ENCODE data around the gene TPRX1.
"Not testable (repeated sequence)": the region's sequence is repeated elsewhere in the genome, so short reads cannot be mapped to it uniquely, and the experiment has no call there.

The TPRX1 gene

DNA sequence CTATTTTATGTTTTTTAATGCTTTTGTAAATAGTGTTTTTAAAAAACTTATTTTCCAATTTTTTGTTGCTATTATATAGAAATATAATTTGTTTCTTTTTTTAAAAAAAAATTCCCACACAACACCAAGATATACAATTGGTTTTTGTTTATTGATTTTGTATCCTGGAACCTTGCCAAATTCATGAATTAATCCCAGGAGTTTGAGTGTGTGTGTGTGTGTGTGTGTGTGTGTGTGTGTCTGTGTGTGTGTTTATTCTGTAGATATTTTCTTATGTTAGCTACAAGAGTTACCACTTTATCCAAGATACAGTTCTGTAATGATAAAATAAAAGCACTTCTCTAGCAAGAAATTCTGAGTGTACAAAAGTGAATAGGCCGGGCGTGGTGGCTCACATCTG, 7.6 kb downstream of the TPRX1 start:
- H3K36me3 ChIP-seq (ENCODE audit: insufficient read depth, low read length), result no peaks in the 10 kb centered on the region
- H2AFZ ChIP-seq (ENCODE audit: low read depth, low read length), result no peak overlapping the region
- peaks cover 4% of the 10 kb centered on the region for H3K27me3 ChIP-seq (ENCODE audit: insufficient read depth, low read length)
- H3K9me3 ChIP-seq (ENCODE audit: low read length), result no peaks in the 10 kb centered on the region
- no peaks in the 10 kb centered on the region for H3K4me1 ChIP-seq (ENCODE audit: insufficient read depth, low read length)
- H3K4me3 ChIP-seq (ENCODE audit: low read length), result no peak overlapping the region

- H3K36me3 ChIP-seq (ENCODE audit: insufficient read depth, low read length), result no peaks in the 10 kb centered on the region
- H3K4me1 ChIP-seq (ENCODE audit: insufficient read depth, low read length), result no peaks in the 10 kb centered on the region
- H3K27me3 ChIP-seq (ENCODE audit: insufficient read depth, low read length), result peaks cover 4% of the 10 kb centered on the region
- no peak overlapping the region for H3K4me3 ChIP-seq (ENCODE audit: low read length)
- H3K9me3 ChIP-seq (ENCODE audit: low read length), result no peaks in the 10 kb centered on the region
- H2AFZ ChIP-seq (ENCODE audit: low read depth, low read length), result no peak overlapping the region
These were observed 9.8 kb downstream of the TPRX1 start for GRCh38 chr19:47794526-47794925.

GRCh38 chr19:47792616-47793015, 11.7 kb downstream of the TPRX1 start:
- peaks cover under 1% of the 10 kb centered on the region for H3K27me3 ChIP-seq (ENCODE audit: insufficient read depth, low read length)
- H3K36me3 ChIP-seq (ENCODE audit: insufficient read depth, low read length), result no peaks in the 10 kb centered on the region
- no peak overlapping the region for H3K4me3 ChIP-seq (ENCODE audit: low read length)
- no peaks in the 10 kb centered on the region for H3K9me3 ChIP-seq (ENCODE audit: low read length)
- no peak overlapping the region for H2AFZ ChIP-seq (ENCODE audit: low read depth, low read length)
- no peaks in the 10 kb centered on the region for H3K4me1 ChIP-seq (ENCODE audit: insufficient read depth, low read length)

DNA sequence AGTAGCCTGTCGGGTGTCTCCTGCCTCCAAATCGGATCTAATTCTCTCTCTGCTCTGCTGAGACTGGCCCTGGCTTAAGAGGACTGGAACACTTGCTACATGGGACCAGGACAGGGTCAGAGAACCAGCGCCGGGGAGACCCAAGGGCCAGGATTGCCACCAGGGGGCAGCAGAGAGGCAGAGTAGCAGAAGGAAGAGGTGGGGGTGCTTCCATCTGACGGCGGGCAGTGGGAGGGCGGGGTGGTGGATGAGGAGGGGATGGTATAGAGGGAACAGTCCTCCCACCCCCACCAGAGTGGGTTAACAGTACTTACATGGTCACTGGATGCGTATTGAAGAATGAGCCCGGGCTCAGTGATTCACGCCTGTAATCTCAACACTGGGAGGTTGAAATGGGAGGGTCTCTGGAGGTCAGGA, 13.9 kb downstream of the TPRX1 start:
- no peak overlapping the region for H3K4me3 ChIP-seq (ENCODE audit: low read length)
- peaks cover 7% of the 10 kb centered on the region for H3K36me3 ChIP-seq (ENCODE audit: insufficient read depth, low read length)
- H3K9me3 ChIP-seq (ENCODE audit: low read length), result no peaks in the 10 kb centered on the region
- no peak overlapping the region for H2AFZ ChIP-seq (ENCODE audit: low read depth, low read length)
- H3K27me3 ChIP-seq (ENCODE audit: insufficient read depth, low read length), result no peaks in the 10 kb centered on the region
- H3K4me1 ChIP-seq (ENCODE audit: insufficient read depth, low read length), result no peaks in the 10 kb centered on the region

DNA sequence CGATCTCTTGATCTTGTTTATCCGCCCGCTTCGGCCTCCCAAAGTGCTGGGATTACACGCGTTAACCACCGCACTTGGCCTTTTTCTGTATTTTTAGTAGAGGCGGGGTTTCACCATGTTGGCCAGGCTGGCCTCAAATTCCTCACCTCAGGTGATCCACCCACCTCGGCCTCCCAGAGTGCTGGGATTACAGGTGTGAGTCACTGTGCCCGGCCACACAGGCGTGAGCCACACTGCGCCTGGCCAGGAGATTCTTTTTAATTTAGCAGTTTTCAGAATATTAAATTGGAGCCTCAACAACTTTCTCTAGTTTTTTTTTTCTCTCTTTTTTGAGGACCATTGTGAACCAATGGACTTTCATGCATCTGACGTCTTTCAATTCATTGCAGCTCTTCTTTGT, 14.5 kb downstream of the TPRX1 start:
- H3K9me3 ChIP-seq (ENCODE audit: low read length); H3K27me3 ChIP-seq (ENCODE audit: insufficient read depth, low read length); H2AFZ ChIP-seq (ENCODE audit: low read depth, low read length); H3K4me1 ChIP-seq (ENCODE audit: insufficient read depth, low read length); H3K4me3 ChIP-seq (ENCODE audit: low read length): not testable (repeated sequence)
- H3K36me3 ChIP-seq (ENCODE audit: insufficient read depth, low read length), result peaks cover 12% of the 10 kb centered on the region

DNA sequence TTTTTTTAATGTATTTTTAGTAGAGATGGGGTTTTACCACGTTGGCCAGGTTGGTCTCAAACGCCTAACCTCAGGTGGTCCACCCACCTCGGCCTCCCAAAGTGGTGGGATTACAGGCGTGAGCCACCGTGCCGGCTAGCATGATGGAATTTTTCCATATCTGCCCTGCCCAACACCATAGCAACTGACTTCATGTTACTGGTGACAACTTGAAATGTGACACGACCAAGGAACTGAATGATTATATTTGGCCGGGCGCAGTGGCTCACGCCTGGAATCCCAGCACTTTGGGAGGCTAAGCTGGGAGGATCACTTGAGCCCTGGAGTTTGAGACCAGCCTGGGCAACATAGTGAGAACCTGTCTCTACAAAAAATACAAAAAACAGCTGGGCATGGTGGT, 17.0 kb downstream of the TPRX1 start:
- H3K36me3 ChIP-seq (ENCODE audit: insufficient read depth, low read length), result peaks cover 26% of the 10 kb centered on the region
- H3K27me3 ChIP-seq (ENCODE audit: insufficient read depth, low read length); H2AFZ ChIP-seq (ENCODE audit: low read depth, low read length); H3K4me3 ChIP-seq (ENCODE audit: low read length); H3K9me3 ChIP-seq (ENCODE audit: low read length); H3K4me1 ChIP-seq (ENCODE audit: insufficient read depth, low read length): not testable (repeated sequence)

DNA sequence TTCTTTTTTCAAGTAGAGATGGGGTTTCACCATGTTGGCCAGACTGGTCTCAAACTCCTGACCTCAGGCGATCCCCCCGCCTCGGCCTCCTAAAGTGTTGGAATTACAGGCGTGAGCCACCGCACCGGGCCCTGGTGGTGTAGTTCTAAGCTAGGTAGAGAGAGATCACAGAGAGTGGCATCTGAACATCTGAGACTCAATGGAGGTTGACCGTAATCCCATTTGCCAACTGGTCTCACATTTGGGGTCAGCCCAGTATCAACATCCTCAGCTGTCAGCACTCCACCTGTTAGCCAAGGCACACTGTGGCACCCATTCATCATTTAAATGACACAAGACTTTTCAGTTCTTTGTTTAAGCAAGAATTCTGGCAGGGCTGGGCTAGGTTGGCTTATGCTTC, 17.8 kb downstream of the TPRX1 start:
- no peaks in the 10 kb centered on the region for H3K4me1 ChIP-seq (ENCODE audit: insufficient read depth, low read length)
- H3K27me3 ChIP-seq (ENCODE audit: insufficient read depth, low read length), result no peaks in the 10 kb centered on the region
- H2AFZ ChIP-seq (ENCODE audit: low read depth, low read length), result no peak overlapping the region
- peaks cover 34% of the 10 kb centered on the region for H3K36me3 ChIP-seq (ENCODE audit: insufficient read depth, low read length)
- H3K9me3 ChIP-seq (ENCODE audit: low read length), result no peaks in the 10 kb centered on the region
- H3K4me3 ChIP-seq (ENCODE audit: low read length), result no peak overlapping the region

DNA sequence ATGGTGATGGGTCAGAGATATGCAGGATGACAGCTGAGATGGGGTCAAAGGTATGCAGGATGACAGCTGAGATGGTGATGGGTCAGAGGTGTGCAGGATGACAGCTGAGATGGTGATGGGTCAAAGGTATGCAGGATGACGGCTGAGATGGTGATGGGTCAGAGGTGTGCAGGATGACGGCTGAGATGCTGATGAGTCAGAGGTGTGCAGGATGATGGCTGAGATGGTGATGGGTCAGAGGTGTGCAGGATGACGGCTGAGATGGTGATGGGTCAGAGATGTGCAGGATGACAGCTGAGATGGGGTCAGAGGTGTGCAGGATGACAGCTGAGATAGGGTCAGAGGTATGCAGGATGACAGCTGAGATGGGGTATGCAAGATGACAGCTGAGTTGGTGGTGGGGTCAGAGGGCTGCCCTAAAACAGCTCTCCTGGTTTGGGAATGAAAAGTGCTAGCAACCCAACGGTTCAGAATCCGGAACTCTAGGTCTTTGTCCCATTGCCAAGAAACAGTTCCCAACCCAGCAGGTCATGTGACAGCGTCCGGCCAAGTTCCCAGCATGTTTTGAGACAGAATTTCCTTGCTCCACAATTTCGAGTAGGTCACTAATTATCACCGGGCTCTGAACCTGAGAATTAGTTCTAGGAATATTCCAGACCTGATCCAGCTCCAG, 22.6 kb downstream of the TPRX1 start:
- Histone ChIP-seq H3K27me3 (ENCODE audit: insufficient read depth, low read length) (no peaks in the 10 kb centered on the region), H3K36me3 (ENCODE audit: insufficient read depth, low read length) (peaks cover 46% of the 10 kb centered on the region), H3K4me1 (ENCODE audit: insufficient read depth, low read length) (peaks cover 8% of the 10 kb centered on the region), H3K4me3 (ENCODE audit: low read length) (no peak overlapping the region), H3K9me3 (ENCODE audit: low read length) (no peaks in the 10 kb centered on the region), H2AFZ (ENCODE audit: low read depth, low read length) (no peak overlapping the region)

- Histone ChIP-seq H3K4me3 (ENCODE audit: low read length) (no peak overlapping the region), H3K27me3 (ENCODE audit: insufficient read depth, low read length) (no peaks in the 10 kb centered on the region), H3K9me3 (ENCODE audit: low read length) (no peaks in the 10 kb centered on the region), H3K4me1 (ENCODE audit: insufficient read depth, low read length) (peaks cover 8% of the 10 kb centered on the region), H2AFZ (ENCODE audit: low read depth, low read length) (no peak overlapping the region), H3K36me3 (ENCODE audit: insufficient read depth, low read length) (peaks cover 39% of the 10 kb centered on the region)
These were observed 24.2 kb downstream of the TPRX1 start for GRCh38 chr19:47780215-47780551.

DNA sequence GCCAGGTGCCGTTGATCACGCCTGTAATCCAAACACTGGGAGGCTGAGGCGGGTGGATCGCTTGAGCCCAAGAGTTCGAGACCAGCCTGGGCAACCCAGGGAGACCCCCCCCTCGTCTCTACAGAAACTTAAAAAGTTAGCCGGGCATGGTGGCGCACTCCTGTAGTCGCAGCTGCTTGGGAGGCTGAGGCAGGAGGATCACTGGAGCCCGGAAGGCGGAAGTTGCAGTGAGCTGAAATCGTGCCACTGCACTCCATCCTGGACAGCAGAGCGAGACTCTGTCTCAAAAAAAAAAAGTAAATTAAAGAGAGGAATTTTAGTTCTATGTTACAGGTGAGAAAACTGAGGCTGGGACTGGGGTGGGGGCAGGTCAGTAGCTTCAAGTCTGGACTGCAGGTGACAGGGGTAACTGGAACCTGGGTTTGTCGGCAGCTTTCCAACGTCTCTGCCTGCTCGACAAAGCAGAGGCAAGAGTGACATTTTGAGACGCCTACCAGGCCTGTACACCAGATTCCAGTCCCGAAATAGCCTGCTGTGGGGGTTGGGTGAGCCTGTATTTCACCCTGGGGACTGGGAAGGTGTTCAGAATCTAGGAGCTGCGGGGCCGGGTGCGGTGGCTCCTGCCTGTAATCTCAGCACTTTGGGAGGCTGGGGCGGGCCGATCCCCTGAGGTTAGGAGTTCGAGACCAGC, 24.7 kb downstream of the TPRX1 start:
- H3K27me3 ChIP-seq (ENCODE audit: insufficient read depth, low read length), result no peaks in the 10 kb centered on the region
- H3K9me3 ChIP-seq (ENCODE audit: low read length), result no peaks in the 10 kb centered on the region

DNA sequence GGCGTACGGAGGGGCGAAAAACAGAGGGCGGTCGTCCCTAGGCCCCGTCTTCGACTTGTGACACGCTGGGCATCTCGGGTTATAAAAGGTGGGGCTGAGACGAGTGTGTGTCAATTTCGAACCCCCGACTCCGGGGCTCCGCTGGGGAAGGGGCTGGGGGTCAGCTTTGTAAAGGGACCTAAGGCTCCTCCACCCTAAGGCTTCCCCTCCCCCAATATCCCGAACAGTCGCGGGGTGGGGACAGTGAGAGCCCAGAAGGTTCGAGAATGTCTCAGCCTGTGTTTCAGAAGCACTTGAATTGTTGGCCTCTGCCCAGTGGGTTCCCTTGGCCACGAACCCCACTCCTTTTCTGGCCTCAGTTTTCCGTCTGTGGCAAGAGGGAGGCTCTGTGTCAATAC, 25.4 kb downstream of the TPRX1 start:
- no peaks in the 10 kb centered on the region for H3K27me3 ChIP-seq (ENCODE audit: insufficient read depth, low read length)
- H3K36me3 ChIP-seq (ENCODE audit: insufficient read depth, low read length), result peaks cover 28% of the 10 kb centered on the region
- no peaks in the 10 kb centered on the region for H3K9me3 ChIP-seq (ENCODE audit: low read length)
- H3K4me3 ChIP-seq (ENCODE audit: low read length), result peak overlapping the region; percentile 80
- H3K4me1 ChIP-seq (ENCODE audit: insufficient read depth, low read length), result peaks cover 13% of the 10 kb centered on the region
- peak overlapping the region; percentile 91 for H2AFZ ChIP-seq (ENCODE audit: low read depth, low read length)

More for the DNA sequence above, 24.7 kb downstream of the TPRX1 start:
- peak overlapping the region; percentile 80 for H3K4me3 ChIP-seq (ENCODE audit: low read length)
- H3K36me3 ChIP-seq (ENCODE audit: insufficient read depth, low read length), result peaks cover 35% of the 10 kb centered on the region
- H2AFZ ChIP-seq (ENCODE audit: low read depth, low read length), result no peak overlapping the region
- peaks cover 8% of the 10 kb centered on the region for H3K4me1 ChIP-seq (ENCODE audit: insufficient read depth, low read length)

DNA sequence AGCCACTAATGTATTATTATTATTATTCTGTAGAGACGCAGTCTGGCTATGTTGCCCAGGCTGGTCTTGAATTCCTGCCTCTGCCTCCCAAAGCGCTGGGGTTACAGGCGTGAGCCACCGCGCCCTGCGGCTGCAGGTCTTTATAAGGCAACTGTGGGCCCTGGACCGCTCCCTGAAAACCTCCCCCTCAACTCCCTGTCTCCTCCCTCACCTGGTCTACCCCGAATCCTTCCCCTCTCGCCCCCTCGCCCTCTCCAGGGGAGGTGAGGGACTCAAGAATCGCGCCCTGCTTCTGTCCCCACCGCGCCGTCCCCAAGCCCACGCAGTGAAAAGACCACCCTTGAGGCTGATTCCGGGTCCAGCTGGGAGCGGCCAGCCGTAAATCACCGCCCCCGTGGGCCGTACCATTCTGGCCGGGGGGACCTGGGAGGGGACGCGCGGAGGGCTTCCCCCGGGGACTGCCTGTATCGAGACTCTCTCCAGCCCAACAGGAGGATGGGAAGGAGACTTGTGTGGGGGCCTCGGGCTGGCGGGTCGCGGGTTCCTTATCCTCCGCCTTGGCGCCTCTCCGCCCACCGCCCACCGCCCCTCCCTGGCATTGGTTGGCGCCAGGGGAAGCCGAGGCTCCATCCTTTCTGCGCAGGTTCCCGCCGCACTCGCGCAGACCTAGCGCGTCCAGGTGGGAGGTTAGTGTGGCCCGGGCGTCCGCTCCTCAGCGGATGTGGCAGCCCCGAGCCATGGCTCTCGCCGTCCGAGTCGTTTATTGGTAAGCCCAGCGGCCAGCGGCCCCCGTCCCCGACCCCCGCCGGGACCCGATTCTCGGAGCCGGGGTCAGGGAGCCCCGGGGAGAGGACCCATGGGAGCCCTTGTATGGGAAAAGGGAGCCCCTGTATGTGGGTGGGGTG, 26.1 kb downstream of the TPRX1 start, which contains the start of gene SELENOW:
Gene SELENOW, plus strand, starts transcription at position 655 of the 905 bp plus-strand sequence. Its CDS starts 83 bp downstream, at position 738.
- Histone ChIP-seq H3K36me3 (ENCODE audit: insufficient read depth, low read length) (peaks cover 23% of the 10 kb centered on the region), H3K27me3 (ENCODE audit: insufficient read depth, low read length) (no peaks in the 10 kb centered on the region), H3K4me3 (ENCODE audit: low read length) (peak within 1 kb of the TSS; percentile 80), H3K4me1 (ENCODE audit: insufficient read depth, low read length) (peaks cover 17% of the 10 kb centered on the region), H2AFZ (ENCODE audit: low read depth, low read length) (peak within 1 kb of the TSS; percentile 91), H3K9me3 (ENCODE audit: low read length) (no peaks in the 10 kb centered on the region)

Data from neuron (in vitro differentiated cells).